Omental fat pad (tissue), 4 donors: Measurements from ENCODE around the gene ANKRD33B. TPM values are rescaled to one million over a fixed set of nuclear protein-coding genes. Genes with fewer than 3 reads are reported as not detected.

Source experiments
- ATAC-seq: fragments of 150-250 bp; one replicate; pipeline ENCODE4 v1.9.1; 2016; ENCODE audit warnings: mild to moderate bottlenecking, moderate library complexity; ENCODE audit not compliant: low FRiP score
- DNase-seq: peaks from one replicate; pipeline ENCODE4 v3.0.0-alpha.2; 2019; ENCODE audit warnings: low spot score
- total RNA-seq, 4 donors: library from RNA; depleted of rRNA; stranded (reverse); fragments of >200 nt; gene quantifications; one replicate each; pipeline ENCODE4 v1.1.0, GENCODE V29; 2016
- TF ChIP-seq, protein P1 (sequence below), 3 donors: fragments of 450-650 bp; IDR thresholded peaks; one replicate each; pipeline ENCODE4 v1.5.1; 2016 to 2017; ENCODE audit warnings: antibody characterized with exemption in 3 of 3, mild to moderate bottlenecking in 3 of 3, moderate library complexity in 2 of 3

The ANKRD33B gene
- total RNA-seq, 4 donors from 2014 or later, result 6.2 to 25.5 (median 8.1) TPM

DNA sequence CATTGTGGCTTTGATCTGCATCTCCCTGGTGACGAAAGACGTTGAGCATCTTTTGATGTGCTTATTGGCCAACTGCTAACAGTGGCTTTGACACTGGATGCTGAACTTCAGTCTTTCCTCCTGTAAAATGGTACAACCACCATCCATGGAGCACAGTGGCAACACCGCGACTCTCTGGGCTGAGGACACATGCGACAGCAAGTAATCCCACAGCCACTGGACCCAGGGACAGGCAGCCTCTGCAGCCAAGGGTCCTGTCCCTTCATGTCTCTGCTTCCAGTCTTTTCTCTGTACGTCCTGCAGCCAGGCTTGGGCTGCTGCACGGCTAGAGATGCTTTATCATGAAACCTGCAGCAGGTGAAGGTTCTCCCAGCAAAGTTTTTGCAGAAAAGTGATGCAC, 113.7 kb downstream of the ANKRD33B start:
- no peak for DNase-seq
- ATAC-seq, result no peak
- TF ChIP-seq, protein P1, sequence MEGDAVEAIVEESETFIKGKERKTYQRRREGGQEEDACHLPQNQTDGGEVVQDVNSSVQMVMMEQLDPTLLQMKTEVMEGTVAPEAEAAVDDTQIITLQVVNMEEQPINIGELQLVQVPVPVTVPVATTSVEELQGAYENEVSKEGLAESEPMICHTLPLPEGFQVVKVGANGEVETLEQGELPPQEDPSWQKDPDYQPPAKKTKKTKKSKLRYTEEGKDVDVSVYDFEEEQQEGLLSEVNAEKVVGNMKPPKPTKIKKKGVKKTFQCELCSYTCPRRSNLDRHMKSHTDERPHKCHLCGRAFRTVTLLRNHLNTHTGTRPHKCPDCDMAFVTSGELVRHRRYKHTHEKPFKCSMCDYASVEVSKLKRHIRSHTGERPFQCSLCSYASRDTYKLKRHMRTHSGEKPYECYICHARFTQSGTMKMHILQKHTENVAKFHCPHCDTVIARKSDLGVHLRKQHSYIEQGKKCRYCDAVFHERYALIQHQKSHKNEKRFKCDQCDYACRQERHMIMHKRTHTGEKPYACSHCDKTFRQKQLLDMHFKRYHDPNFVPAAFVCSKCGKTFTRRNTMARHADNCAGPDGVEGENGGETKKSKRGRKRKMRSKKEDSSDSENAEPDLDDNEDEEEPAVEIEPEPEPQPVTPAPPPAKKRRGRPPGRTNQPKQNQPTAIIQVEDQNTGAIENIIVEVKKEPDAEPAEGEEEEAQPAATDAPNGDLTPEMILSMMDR (IDR thresholded peaks at IDR 0.05), result no peak

DNA sequence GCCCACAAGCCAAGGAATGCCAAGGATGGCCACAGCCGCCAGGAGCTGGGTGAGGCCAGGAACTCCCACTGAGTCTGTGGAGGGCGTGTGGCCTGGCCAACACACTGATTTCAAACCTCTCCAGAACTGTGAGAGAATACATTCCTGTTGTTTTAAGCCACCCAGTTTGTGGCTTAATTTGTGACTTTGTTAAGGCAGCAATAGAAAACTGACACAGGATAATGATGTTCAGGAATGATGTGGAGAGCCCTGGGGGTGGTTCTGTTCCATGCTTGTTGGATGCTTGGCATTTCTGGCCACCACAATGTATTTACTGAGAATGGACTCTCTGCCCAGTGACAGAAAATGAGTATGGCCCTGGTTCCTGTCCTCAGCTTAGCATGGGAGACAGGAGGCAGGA, 114.4 kb downstream of the ANKRD33B start:
- ATAC-seq, result no peak

DNA sequence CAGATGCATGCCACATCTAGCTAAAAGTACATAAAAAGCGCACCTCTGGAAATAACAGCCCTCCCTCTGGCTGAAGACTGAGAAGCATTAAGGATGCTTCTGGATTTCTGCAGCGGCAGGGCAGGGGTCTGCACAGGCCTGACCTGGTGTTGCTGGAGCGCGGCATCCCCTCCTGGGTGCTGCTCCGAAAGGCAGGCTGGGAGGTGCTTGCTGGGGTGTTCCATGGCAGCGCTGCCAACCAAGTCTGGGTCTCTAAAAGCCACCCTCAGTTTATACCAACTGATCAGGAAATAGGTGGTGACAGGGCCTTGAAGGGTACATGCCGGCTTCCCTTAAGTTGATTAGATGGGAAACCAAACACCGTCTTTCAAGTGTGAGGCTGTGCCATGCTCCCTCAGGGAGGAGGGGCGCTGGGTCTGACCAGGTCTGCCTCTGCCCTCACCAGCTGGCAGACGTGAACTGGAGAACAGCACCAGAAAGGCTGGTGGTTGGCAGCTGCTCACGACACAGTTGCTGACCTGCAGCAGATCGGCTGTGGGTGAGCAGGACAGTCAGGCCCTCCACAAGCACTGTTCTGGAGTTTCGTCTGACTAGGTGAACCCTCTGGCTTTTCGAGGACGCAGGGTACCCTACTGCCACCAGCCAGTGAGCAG, 115.6 kb downstream of the ANKRD33B start:
- DNase-seq (no peak), ATAC-seq (no peak)
- TF ChIP-seq, protein P1 (IDR thresholded peaks at IDR 0.05), result no peak

More for the DNA sequence above, 114.4 kb downstream of the ANKRD33B start:
- TF ChIP-seq, protein P1 (IDR thresholded peaks at IDR 0.05), result no peak
- DNase-seq, result no peak

DNA sequence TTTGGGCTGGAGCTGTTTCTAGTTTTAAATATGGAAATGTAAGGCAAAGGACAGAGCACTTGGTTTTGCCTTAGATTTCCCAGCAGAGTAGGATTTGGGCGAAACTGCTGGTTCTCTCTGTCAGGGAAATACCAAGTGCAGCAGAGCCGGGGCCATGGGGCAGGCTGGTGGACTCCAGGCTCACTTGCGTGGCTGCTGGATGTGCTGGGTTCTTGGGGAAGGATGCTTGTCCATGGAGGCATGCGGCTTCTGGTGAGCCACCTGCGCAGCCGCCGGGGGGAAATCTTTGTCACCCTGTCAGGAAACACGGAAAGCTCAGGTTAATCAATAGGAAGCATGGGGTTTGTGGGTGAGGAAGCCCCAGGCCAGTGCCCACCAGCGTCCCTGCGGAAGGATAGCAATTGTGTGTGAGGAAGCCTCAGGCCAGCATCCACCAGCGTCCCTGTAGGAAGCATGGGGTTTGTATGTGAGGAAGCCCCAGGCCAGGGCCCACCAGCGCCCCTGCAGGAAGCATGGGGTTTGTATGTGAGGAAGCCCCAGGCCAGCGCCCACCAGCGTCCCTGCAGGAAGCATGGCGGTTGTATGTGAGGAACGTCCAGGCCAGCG, 117.1 kb downstream of the ANKRD33B start:
- TF ChIP-seq, protein P1 (IDR thresholded peaks at IDR 0.05), result no peak
- DNase-seq, result no peak
- ATAC-seq, result no peak

DNA sequence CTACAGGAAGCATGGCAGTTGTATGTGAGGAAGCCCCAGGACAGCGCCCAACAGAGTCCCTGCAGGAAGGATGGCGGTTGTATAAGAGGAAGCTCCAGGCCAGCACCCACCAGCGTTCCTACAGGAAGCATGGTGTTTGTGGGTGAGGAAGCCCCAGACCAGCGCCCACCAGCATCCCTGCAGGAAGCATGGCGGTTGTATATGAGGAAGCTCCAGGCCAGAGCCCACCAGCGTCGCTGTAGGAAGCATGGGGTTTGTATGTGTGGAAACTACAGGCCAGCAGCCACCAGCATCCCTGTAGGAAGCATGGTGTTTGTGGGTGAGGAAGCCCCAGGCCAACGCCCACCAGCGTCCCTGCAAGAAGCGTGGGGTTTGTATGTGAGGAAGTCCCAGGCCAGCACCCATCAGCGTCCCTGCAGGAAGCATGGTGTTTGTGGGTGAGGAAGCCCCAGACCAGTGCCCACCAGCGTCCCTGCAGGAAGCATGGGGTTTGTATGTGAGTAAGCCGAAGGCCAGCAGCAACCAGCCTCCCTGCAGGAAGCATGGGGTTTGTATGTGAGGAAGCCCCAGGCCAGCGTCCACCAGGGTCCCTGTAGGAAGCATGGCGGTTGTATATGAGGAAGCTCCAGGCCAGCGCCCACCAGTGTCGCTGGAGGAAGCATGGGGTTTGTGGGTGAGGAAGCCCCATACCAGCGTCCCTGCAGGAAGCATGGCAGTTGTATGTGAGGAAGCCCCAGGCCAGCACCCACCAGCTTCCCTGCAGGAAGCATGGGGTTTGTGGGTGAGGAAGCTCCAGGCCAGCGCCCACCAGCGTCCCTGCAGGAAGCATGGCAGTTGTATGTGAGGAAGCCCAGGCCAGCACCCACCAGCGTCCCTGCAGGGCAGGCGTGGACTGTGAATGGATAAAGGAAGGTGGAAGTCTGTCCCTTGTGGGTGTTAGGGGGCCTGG, 118.1 kb downstream of the ANKRD33B start:
- DNase-seq (no peak), ATAC-seq (no peak)
- TF ChIP-seq, protein P1 (IDR thresholded peaks at IDR 0.05), result no peak

DNA sequence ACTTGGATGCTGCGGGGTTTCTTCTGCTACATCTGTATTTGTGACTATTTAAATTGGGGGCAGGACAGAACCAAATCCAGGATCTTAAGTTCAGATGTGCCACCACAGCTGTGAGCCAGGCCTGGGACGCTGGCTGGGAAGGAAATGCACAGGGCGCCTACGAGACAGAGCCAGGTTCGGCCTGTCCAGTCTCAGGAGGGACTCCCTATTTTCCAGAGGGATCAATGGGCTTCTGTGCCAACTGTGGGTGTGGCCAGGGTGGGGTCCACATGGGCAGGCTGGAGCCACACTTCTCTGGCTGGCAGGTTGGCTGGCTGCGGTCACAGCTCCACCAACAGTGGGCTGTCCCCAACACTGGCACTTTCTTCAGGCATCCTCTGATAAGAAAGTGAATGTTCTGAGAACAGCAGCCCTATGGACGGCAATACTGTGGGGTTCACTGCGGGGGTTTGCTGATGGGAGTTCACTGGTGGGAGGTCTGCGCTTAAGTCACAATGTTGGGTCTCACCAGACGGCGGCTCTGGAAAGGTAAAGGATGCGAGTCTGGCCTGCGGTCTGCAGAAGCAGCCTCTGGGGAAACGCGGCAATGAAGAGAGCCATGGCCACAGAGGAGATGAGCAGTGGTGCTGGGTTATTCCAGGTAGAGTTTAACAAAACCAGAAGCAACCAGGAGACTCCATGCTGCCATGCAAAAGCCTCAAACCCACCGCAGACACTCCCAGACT, 119.1 kb downstream of the ANKRD33B start:
- no peak for DNase-seq
- TF ChIP-seq, protein P1 (IDR thresholded peaks at IDR 0.05), result no peak
- no peak for ATAC-seq
